NCI-H1092 (cell line): ENCODE measurements around the gene TARS1.

Experiments used
- DNase-seq: peaks from one replicate; lab custom pipeline; 2025; lab: John Stamatoyannopoulos, UW

The TARS1 gene

DNA sequence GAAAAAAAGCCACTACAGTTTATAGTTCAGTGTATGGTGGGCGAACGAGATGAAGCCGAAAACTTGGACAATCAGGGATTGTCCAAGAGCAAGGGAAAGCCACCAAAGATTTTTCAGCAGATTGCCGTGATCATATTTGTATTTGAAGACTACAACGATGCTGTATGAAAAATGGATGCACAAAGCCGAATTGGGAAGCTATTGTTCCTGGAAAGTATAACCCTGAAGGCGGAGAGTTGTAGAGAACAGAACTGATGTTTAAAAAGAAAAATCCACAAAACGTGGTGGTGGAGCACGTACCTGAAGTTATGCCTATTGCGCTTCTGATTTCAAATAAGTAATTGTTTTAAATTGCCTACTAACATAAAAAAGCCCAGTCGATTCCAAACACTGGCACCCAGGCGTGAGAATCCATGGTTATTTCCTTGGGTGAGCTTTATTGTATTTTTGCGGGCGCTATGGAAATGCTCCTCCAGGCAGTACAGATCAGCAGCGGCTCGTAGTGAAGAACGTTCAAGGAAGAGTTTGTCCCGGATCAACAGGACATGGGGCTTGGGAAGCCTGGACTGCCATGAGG is 772 bp upstream of the TARS1 start:
- DNase-seq: no peak

DNA sequence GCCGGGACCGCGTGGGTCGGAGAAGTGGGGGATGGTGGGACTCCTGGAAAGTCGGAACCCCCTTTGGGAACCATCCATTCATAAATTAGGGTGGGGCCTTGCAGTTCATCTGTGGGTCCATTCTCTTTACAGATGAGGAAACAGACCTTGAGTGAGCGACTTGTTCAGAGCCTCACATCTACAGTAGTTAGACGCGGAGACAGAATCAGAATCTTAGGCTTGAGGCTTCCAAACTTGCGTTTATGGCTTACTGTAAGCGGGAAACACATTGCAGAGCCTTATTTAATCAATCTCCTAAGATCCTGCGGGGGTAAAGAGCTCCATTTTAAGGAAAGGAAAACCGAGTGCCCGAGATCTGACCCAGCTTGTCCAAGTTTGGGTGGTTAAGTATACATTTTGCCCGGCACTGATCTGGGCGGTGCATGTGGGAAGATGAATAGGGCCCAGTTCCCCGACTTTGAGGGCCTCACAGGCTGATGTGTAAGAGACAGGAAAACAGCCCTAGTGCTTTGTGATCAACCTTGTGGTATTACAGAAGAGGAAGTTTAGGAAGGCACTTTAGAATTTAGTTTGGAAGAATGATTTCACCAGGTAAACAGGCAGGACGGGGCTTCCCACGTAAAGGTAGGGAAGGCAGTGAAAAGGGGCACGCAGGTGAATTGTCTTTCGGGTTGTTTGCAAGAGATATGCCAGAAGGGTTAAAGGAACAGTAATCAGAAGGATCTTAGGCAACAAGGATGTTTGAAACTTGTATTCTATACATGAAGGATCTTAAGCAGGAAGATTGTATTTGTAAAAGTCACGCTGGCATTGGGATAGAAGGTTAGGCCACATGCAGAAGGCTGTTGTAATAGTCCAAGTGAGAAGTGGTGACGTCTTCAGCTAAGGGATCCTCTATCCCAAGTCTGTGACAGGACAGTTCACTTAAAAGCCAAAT is 744 bp downstream of the TARS1 start:
- DNase-seq: no peak

DNA sequence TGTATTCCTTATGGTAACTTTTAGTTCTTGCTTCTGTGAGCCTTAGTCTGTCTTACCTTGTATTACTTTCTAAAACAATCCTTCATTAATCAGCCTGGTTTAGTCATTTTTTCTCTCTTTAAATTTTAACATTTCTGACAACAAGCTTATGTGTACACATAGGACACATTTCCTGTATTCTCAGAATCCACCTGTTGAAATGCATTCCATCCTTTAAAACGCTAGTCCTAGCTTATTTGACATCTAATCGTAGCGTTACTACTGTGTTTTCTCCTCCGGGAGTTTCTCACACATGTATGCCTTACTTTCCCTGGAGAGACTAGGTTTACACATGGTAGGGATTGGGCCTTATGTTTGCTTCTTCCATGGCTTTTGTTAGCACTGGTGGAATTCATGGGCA is 3.8 kb downstream of the TARS1 start:
- DNase-seq: no peak

DNA sequence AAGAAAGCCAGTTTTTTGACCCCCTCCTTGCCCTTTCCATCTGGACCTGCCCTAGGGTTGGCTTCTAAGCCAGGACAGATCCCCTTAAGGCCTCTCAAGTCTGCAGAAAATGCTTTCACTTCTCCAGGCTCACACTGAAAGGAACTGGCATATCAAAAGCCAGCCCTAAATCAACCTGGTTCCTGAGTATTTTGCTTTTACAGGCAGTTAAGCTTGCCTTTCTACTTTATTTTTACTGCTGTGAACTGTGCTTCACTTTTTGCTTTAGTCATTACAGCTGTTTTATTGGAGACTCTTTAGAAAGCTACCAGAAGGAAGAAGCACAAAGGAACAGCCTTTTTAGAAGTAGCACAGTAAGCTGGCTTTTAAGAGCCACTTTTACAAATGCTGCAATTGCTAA is 5.0 kb downstream of the TARS1 start:
- DNase-seq: no peak

DNA sequence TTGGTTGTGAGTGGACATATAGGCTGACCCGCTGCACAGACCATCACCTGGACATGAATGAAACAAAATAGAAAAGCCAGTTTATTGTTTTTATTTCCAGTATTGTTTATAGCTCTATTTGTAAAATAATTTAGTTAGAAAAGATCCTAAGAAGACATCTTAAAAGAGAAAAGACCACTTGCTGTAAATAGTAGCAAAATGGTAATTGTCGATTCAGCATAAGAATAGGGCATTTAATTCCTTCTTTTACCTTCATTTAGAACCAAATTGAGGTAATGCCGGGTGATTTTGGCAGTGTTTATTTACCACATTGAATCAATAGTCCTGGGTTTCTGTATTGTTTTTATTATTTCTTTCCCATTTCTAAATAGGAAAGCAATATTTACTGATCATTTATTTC is 7.4 kb downstream of the TARS1 start:
- DNase-seq: no peak

DNA sequence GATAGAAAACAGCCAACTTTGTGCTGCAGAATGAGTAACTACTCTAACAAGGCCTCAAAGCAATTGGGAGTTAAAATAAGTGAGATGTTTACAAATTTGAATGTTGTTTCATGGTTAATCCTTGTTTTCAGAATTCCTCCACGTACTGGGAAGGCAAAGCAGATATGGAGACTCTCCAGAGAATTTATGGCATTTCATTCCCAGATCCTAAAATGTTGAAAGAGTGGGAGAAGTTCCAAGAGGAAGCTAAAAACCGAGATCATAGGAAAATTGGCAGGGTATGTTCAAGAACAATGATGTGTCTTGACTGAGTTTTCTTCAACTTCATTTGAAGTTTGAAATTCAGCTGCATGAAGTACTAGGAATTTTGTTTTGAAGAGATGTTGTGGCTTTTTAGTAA is 16.4 kb downstream of the TARS1 start:
- DNase-seq: no peak

DNA sequence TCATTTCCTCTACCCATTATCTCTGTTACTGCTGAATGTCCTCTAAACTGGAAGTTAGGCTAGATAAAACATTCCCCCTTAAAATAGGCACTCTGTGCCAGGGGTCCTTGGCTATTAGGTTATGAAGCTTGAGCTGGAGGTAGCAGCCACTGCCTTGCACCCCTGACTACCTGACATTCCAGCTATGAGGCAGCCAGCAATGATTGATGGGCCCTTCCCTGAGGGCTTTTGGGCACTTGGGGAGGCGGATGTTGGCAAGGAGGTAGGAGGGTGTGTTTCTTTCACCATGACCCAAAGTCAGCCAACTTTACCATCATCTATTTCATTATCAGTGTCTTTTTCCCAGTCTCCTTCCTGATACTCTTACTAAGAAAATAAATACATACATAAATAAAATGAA is 17.1 kb downstream of the TARS1 start:
- no peak for DNase-seq

DNA sequence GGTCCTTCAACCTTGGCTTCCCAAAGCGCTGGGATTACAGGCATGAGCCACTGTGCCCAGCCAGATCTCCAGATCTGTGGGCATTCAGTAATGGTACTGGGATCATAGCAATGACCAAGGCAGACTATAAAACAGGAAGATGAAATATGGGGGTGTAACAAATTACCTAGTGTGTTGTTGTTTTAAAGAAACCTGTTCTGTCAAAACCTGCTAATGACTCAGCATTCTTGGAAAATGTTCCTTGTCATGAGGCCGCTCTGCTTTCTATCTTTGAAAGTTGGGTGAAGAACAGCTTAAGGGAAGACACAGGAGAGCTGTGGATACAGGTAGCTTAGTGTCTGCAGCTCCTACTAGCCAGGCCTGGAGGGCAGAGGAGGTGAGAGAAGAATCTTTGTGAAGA is 19.4 kb downstream of the TARS1 start:
- DNase-seq: no peak

DNA sequence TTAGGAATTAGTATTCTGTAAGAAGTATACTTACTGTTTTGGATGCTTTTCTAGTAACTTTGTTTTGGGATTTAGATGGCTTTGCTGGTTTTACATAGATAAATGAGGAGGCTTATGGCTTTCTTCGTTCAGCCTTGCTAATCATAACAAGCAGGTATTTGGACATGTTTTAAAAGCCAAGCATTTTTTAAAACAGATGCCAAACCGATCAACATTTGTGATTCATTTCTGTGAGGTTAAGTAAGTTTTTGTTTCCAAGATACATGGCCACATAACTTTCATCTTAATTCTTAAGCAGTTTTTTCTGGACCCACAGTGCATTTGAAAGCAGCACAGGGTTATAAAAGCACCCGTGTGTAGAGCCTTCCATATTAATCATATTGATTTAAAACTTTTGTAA is 21.7 kb downstream of the TARS1 start:
- no peak for DNase-seq

DNA sequence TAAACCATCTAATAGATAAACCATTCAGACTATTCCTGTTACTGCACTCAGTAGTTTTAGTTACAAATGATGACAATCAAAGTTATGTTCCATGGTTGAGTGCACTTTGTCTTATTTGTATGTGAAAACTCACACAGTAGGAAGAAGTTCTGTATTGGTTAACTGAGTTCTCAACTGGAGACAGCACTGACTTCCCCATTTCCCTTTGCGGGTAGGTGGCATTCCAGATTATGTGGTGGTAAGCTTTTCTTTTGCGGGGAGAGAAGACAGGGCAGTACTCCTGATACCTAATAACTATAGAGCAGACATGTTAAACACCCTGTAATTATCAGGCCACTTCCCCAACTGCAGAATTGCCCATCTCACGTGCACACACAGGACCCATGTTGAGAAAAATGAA is 24.4 kb downstream of the TARS1 start:
- DNase-seq: no peak

DNA sequence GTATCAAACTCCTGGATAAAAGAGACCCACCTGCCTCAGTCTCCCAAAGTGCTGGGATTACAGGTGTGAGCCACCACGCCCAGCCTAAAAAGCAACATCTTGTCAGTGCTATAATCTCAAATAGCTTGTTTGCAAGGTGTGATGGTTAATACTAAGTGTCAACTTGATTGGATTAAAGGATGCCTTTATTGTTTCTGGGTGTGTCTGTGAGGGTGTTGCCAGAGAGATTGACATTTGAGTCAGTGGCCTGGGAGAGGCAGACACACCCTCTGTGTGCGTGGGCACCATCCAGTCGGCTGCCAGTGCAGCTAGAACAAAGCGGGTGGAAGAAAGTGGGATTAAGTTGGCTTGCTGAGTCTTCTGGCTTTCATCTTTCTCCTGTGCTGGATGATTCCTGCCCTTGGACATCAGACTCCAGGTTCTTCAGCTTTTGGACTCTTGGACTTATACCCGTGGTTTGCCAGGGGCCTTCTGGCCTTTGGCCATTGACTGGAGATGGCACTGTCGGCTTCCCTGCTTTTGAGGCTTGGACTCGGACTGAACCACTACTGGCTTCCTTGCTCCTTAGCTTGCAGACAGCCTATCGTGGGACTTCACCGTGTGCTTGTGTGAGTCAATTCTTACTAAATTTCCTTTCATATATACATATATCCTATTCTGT is 28.1 kb downstream of the TARS1 start:
- DNase-seq: no peak

DNA sequence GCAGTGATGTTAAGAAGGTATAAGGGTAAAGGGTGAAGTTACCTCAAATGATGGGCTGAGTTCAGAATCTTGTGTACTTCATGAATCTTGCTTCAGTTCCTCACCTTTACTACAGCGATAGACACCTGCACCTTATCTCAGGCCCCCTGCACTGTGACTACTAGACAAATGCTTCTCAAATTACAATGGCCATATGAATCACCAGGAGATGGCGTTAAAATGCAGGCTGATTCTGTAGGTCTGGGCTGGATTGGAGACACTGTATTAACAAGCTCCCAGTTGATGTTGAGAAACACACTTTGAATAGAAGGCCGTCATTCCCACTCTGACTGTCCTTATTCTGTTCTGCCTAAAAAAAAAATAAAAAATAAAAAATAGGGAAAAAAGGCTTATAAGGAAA is 29.8 kb downstream of the TARS1 start:
- no peak for DNase-seq

DNA sequence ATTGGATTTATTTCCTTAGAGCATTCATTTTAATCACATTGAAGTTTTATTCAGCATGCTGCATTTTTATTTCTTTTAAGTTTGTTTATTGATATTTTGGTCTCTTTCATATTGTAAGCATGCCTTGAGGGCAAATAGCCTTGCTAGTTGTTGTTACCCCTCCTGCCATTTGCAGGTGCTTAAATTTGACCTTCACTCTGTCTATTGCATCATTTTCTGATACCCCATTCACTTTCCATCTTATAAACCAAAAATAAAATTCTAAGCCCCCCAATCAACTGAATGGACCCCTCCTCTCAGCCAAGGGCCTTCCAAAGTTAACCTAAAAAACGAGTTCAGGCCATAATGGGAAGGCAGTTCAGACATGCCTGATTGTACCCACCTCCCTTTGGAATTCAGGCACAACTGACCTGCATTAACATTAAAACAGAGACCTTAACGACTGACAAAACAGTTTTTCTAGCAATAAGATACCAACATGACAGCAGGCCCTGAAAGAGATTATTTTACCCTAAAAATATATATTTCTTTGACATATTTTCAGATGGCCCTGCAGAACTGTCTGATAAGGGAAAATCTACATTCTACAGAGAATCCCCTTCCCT is 32.1 kb downstream of the TARS1 start:
- no peak for DNase-seq

DNA sequence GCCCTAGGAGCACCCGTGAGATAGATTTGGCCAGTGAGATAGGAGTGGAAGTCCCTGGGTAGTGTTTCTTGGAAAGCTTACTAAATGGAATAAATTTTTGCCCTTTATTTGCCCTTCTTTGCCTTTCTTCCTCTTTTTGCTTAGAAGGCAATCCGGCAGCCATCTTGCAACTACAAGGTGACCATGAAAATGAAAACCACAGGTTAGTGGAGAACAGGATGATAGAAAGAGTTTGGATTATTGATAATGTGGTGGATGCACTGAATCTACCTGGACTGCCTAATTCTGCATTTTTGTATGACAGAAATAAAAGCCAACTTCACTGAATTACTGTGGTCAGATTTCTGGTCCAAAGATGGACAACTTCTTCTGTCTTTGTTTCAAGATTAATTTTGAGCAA is 33.2 kb downstream of the TARS1 start:
- DNase-seq: no peak

DNA sequence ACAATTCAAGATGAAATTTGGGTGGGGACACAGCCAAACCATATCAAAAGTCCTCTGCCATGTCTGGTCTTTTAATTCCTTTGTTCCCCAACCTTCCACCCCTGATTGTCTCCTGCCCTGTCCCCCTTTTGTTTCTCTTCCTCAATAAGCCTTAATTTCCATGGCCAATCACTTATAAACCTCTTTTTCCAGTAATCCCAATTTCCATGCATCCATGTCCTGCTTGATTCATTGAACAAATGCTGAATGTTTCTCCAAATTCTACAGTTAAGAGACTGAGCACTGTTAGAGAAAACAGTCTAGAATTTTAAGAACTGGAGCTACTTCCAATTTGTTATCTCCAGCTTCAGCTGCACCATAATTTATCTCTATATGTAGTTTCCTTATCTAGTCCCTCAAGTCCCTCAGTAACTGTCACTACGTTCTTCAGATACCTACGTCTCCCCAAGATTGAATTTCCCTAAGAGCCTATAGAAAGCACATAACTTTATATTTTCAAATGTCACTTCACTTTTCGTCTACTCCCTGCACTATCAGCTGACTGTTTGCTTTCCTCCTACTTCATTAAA is 34.2 kb downstream of the TARS1 start:
- no peak for DNase-seq

DNA sequence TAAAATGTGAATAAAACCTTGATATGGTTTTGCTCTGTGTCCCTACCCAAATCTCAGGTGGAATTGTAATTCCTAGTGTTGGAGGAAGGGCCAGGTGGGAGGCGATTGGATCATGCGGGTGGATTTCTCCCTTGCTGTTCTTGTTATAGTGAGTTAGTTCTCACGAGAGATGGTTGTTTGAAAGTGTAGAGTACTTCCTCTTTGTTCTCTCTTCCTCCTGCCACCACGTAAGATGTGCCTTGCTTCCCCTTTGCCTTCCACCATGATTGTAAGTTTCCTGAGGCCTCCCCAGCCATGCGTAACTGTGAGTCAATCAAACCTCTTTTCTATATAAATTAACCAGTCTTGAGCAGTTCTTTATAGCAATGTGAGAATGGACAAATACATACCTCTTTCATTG is 34.9 kb downstream of the TARS1 start:
- DNase-seq: no peak

DNA sequence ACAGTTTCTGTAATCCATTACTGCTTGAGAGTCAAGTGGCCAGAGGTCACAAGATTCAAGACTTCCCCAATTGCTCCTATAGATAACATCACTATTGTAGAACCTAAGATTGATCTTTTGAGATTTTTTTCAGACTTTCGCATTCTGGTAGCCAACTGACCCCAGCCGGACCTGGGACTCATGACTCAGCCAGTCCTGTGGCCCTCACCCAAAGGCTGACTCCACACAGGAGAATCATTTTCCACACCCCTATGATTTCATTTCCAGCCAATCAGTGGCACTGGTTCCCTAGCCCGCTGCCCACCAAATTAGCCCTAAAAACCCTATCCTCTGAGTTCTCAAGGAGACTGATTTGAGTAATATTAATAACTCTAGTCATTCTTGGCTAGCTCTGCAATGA is 36.2 kb downstream of the TARS1 start:
- DNase-seq: no peak

DNA sequence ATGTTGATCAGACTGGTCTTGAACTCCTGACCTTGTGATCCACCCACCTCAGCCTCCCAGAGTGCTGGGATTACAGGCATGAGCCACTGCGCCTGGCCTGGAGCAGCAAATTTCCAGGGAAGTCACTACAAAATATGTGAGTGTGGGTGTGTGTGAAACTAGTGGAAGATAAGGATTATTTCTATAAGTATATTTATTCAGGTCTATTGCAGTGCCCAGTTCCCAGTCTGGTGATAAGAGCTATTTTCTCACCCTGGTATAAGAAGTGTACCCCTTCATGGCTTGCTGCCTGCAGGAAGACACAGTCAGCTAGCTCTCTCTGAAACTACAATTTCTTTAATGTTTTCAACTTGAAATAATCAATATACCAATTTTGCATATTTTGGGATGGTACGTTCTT is 37.1 kb downstream of the TARS1 start:
- DNase-seq: no peak

DNA sequence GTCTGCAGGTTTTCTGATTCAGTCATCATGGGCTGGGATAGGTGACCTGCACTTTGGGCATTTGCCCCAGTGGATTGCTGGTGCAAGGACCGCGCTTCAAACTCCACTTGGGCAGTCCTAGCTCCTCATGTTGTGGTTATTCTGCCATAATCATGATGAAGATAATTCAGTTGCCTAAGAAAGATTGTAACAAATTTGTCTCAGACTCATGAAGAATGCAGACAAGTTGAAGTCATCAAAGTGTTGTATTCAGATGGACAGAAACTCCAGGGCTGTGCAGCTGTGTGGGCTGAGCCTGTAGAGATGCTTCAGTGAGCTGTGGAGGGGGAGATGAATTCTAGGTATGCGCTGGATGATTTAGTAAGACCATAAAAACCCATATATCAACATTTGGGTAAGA is 38.5 kb downstream of the TARS1 start:
- DNase-seq: no peak

DNA sequence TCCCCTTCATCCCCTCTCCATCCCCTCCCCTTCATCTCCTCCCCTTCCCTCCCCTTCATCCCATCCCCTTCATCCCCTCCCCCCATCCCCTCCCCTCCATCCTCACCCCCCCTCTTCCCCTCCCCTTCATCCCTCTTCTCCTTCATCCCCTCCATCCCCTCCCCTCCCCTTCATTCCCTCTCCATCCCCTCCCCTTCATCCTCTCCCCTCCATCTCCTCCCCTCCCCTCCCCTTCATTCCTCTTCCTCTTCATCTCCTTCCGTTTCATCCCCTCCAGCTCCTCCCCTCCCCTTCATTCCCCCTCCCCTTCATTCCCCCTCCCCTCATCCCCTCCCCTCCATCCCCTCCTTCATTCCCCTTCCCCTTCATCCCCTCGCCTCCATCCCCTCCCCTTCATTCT is 40.1 kb downstream of the TARS1 start:
- DNase-seq: no peak

DNA sequence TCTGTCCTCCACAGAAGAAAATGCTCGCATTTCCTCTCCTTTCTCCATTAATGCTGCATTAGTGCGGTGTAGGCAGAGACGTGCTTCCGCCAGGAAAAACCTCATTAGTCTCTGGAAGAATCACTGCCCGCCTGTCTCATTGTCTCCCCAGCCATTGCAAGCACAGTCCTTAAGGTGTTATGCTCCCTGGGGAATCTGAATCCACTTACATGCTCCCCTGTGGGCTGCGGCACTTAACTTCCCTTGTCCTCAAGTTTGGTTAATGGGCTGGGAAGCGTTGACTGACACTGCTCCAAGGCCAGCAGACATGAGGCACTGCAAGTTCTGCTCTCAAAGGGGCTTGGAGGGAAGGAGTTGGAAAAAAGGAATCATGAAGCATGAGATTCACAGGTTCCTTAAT is 41.6 kb downstream of the TARS1 start:
- no peak for DNase-seq

DNA sequence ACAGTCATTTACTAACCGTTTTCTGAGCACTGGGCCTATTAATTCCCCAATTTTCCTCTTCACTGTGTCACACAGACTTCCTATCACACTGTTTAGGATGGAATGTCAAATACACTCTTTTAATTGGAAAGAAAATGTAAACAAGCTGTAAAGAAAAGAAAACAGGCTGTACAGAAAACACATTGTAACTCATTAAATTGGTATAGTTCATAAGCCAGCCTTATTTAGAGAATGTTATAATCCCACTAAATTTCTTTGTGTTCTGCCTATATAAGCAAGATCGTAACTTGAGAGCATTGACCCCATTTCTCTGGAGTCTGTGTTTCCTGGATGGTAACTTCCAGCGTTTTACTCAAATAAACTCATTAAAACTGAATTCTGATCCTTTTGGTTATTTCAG is 46.5 kb downstream of the TARS1 start:
- no peak for DNase-seq
